Heart right ventricle (tissue), 16 donors: ENCODE results near the gene MAP7. TPM values are rescaled to one million over a fixed set of nuclear protein-coding genes. Genes with fewer than 3 reads are reported as not detected.

ENCODE experiments used
- ATAC-seq, 8 donors: fragments of 200-7000 bp; cut with Tn5 transposase; one replicate each; pipeline ENCODE4 v1.9.1; 2020; ENCODE audit warnings: mild to moderate bottlenecking in 8 of 8, moderate library complexity in 8 of 8, moderate number of reproducible peaks in 1 of 8
- DNase-seq, 2 donors: peaks; one replicate each; pipeline ENCODE4 v3.0.0-alpha.2; 2020
- H3K27ac ChIP-seq, 10 donors: fragments of 200-600 bp; sonication (generic) in 2 of 10; one replicate each; pipeline versions ENCODE4 v1.5.0 to v1.8.0; 2020 to 2022; ENCODE audit warnings: mild to moderate bottlenecking in 3 of 10
- H3K27me3 ChIP-seq, 7 donors: fragments of 200-600 bp; one replicate each; pipeline ENCODE4 v1.8.0; 2021 to 2022; ENCODE audit warnings: mild to moderate bottlenecking in 2 of 7
- H3K36me3 ChIP-seq, 9 donors: fragments of 200-600 bp; sonication (generic) in 1 of 9; one replicate each; pipeline versions ENCODE4 v1.5.0 to v1.8.0; 2020 to 2022; ENCODE audit warnings: mild to moderate bottlenecking in 2 of 9
- H3K4me1 ChIP-seq, 9 donors: fragments of 200-600 bp; sonication (generic) in 1 of 9; one replicate each; pipeline versions ENCODE4 v1.5.0 to v1.8.0; 2020 to 2022; ENCODE audit warnings: mild to moderate bottlenecking in 4 of 9
- H3K4me3 ChIP-seq, 10 donors: fragments of 200-600 bp; sonication (generic) in 2 of 10; one replicate each; pipeline versions ENCODE4 v1.5.0 to v1.8.0; 2020 to 2022; ENCODE audit warnings: mild to moderate bottlenecking in 7 of 10, moderate library complexity in 2 of 10
- H3K9me3 ChIP-seq, 11 donors: fragments of 200-600 bp in 10 of 11; sonication (generic) in 2 of 11; one replicate each; pipeline versions ENCODE4 v1.5.0 to v1.8.0; 2013 to 2022; ENCODE audit warnings: mild to moderate bottlenecking in 2 of 11, control low read depth in 1 of 11, moderate library complexity in 1 of 11
- CTCF ChIP-seq, 9 donors: fragments of 200-600 bp; sonication (generic) in 2 of 9; IDR thresholded peaks; one replicate each; pipeline versions ENCODE4 v1.5.0 to v1.8.0; 2021 to 2022; ENCODE audit warnings: antibody characterized with exemption in 9 of 9, mild to moderate bottlenecking in 5 of 9, moderate library complexity in 1 of 9
- WGBS, 2 donors: extraction: QIAGEN DNeasy Blood & Tissue Kit; methylation state at CpG; one replicate each; pipeline ENCODE4 v1.1.7; 2013; ENCODE audit warnings: inconsistent platforms in 1 of 2; 5-methylcytosine and 5-hydroxymethylcytosine counted together
- intact Hi-C, 10 donors: fragments of 100-400 bp; cut with DNase I; formaldehyde crosslinking; loops; one replicate each; pipeline versions ENCODE4 v1.11.1 to v1.14.2; 2022
- polyA plus RNA-seq, 2 donors: library from polyadenylated mRNA; stranded (reverse); fragments of 200-250 nt; gene quantifications; one replicate each; pipeline ENCODE4 v1.2.3, GENCODE V29; 2013
- total RNA-seq, 10 donors: library from RNA; stranded (reverse); fragmentation: NEBNext Ultra II Directional in 3 of 10; extraction: Animal tissue kit (Norgen Biotek cat#: 25700) in 3 of 10; gene quantifications; one replicate each; pipeline versions ENCODE4 v1.2.1 to v1.2.4, GENCODE V29; 2021 to 2023
- donor health status: Arrhythmogenic right ventricular cardiomyopathy.
- donor health status: ischemic (EF 13 %, LVEDD 7.1; RV severe dilation, severe dysfunction).
- donor health status: healthy with polysubstance abuse.
- donor health status: DM: no; HTN: yes; CAD: no.
- donor health status: DM: no; HTN: no; CAD: no.
- donor health status: ischemic (EF 25% LVEDD 6.9; RV normal size, moderate dysfunction).
- donor health status: ischemic (EF 25% LVEDD 5.7; RV mildly dilated, moderate dysfunction).
- donor health status: healthy.
- donor health status: DM: yes; HTN: yes; CAD: no.
- donor health status: Ischemic cardiomyopathy.
- donor health status: ischemic (EF 35%, LVEDD 5.7; RV mildly dilated, moderate dysfunction).
- donor health status: nonischemic (EF 11% LVEDD 7.7; RV severe dilation, severe dysfunction).
- donor health status: DM: yes; HTN: yes; CAD: no.
- donor health status: PGD.
- donor health status: ischemic (EF 29% LVEDD 5.4; RV normal size, mild dysfunction).
- donor health status: nonischemic (EF 23%, LVEDD 6.1; RV moderate dilation, normal function).

MAP7 gene
- total and polyA plus RNA-seq, 12 donors: 0.48 to 4.1 (median 2.3) TPM

- Histone ChIP-seq H3K27ac (no peak overlapping the region), H3K36me3 (no peaks in the 10 kb centered on the region), H3K4me1 (peaks cover 0 to under 1% (median 0%) of the 10 kb centered on the region in 9 donors), H3K27me3 (no peaks in the 10 kb centered on the region), H3K4me3 (no peak overlapping the region), H3K9me3 (no peaks in the 10 kb centered on the region)
- no peak for TF ChIP-seq CTCF (IDR thresholded peaks at IDR 0.05)
- intact Hi-C loops: no loop called here
- DNase-seq (no peak), ATAC-seq (no peak)
- 90 to 95% methylated on average over 6 of the region's 6 CpGs for WGBS, 2 donors
These were observed 18.2 kb downstream of the MAP7 start for GRCh38 chr6:136532030-136532429.

DNA sequence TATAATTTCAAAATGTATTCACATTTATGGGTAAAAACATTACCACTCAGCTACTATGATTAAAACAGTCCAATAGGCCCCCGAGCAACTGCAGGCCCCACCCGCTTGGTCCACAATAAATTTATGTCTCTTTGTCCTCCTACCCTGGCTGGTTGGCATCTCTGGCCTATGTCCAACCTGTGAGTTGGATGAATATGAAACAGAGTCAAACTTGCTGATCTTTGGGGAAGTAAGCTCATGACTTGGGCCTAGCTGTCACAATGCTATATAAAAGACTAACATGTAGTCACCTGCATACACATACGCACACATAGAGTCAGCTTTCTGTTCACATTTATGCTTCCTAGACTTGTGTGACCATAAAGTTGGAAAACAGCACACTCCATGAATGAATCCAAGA lies 20.5 kb downstream of the MAP7 start:
- no peaks in the 10 kb centered on the region for H3K9me3 ChIP-seq
- peaks cover 0 to 4% (median 0%) of the 10 kb centered on the region in 7 donors for H3K27me3 ChIP-seq
- WGBS, 2 donors: 94 to 96% methylated on average over 3 of the region's 3 CpGs
- intact Hi-C loops: no loop called here
- no peak for TF ChIP-seq CTCF (IDR thresholded peaks at IDR 0.05)
- H3K4me1 ChIP-seq: peaks cover 0 to 14% (median 0%) of the 10 kb centered on the region in 9 donors
- DNase-seq (no peak), ATAC-seq (no peak)
- H3K27ac ChIP-seq: no peak overlapping the region
- H3K36me3 ChIP-seq: no peaks in the 10 kb centered on the region
- no peak overlapping the region for H3K4me3 ChIP-seq

DNA sequence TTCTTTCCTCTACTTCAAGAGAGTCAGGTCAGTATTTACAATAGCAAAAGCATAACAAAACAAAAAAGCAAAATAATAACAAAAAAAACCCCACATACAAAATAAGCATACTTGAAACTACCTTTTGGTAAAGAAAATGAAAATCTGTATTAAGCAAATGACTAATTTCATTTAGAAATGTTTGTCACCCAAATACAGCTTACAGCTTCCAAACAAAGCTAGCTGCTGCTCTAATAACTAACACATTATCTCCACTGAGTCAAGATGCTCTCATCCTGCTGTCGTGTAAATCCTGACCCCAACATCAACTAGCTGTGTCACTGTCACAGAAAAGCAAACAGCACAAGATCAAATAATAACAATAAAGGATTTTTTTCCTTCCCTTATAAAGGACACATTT lies 21.7 kb downstream of the MAP7 start:
- ATAC-seq (no peak), DNase-seq (no peak)
- Histone ChIP-seq H3K4me3 (no peak overlapping the region), H3K27ac (no peak overlapping the region), H3K4me1 (peaks cover 0 to 14% (median 0%) of the 10 kb centered on the region in 9 donors), H3K9me3 (no peaks in the 10 kb centered on the region), H3K27me3 (peaks cover 0 to 4% (median 0%) of the 10 kb centered on the region in 7 donors), H3K36me3 (no peaks in the 10 kb centered on the region)
- 76 to 81% methylated on average over 1 of the region's 1 CpG for WGBS, 2 donors
- intact Hi-C loops: no loop called here
- no peak for TF ChIP-seq CTCF (IDR thresholded peaks at IDR 0.05)

- ATAC-seq (no peak), DNase-seq (no peak)
- Histone ChIP-seq H3K9me3 (no peaks in the 10 kb centered on the region), H3K27me3 (peaks cover 0 to 4% (median 0%) of the 10 kb centered on the region in 7 donors), H3K27ac (no peak overlapping the region), H3K4me3 (no peak overlapping the region), H3K36me3 (no peaks in the 10 kb centered on the region), H3K4me1 (peaks cover 0 to 14% (median 0%) of the 10 kb centered on the region in 9 donors)
- intact Hi-C loops: no loop called here
- no peak for TF ChIP-seq CTCF (IDR thresholded peaks at IDR 0.05)
- WGBS, 2 donors: 70 to 83% methylated on average over 6 of the region's 6 CpGs
These were observed 22.4 kb downstream of the MAP7 start for GRCh38 chr6:136527831-136528230.
